Transverse colon (tissue), 4 donors: ENCODE measurements around the gene PLAGL2. TPM values are rescaled to one million over a fixed set of nuclear protein-coding genes. Genes with fewer than 3 reads are reported as not detected.

Experiments used
- DNase-seq: peaks from one replicate; pipeline ENCODE4 v3.0.0-alpha.2; 2019
- H3K27ac ChIP-seq, 4 donors: fragments of 200-600 bp; sonication (generic); 2 replicates each; pipeline ENCODE4 v1.5.1; 2016 to 2018; ENCODE audit warnings: inconsistent platforms in 4 of 4
- H3K27me3 ChIP-seq: fragments of 200-600 bp; sonication (generic); 2 replicates; pipeline ENCODE4 v1.5.1; 2017; ENCODE audit warnings: inconsistent platforms
- H3K36me3 ChIP-seq, 4 donors: fragments of 200-600 bp; sonication (generic); 2 replicates each; pipeline ENCODE4 v1.5.1; 2017 to 2019; ENCODE audit warnings: inconsistent platforms in 4 of 4
- H3K4me1 ChIP-seq, 4 donors: fragments of 200-600 bp; sonication (generic); 2 replicates each; pipeline ENCODE4 v1.5.1; 2017 to 2020; ENCODE audit warnings: inconsistent platforms in 4 of 4
- H3K4me3 ChIP-seq, 4 donors: fragments of 200-600 bp; sonication (generic); 1 replicate in 1 of 4; 2 replicates in 3 of 4; pipeline versions ENCODE4 v1.5.1 to v1.6.1; 2017 to 2019; ENCODE audit warnings: inconsistent platforms in 4 of 4
- H3K9me3 ChIP-seq, 2 donors: fragments of 200-600 bp; sonication (generic); 2 replicates each; pipeline ENCODE4 v1.5.1; 2017 to 2019; ENCODE audit warnings: inconsistent platforms in 2 of 2
- EP300 ChIP-seq: sonication (generic); formaldehyde crosslinking; IDR thresholded peaks from one replicate; pipeline ENCODE4 v1.6.1; 2017; ENCODE audit warnings: antibody characterized with exemption, low read depth
- POLR2A ChIP-seq: fragments of 450-650 bp; IDR thresholded peaks from one replicate; pipeline ENCODE4 v1.6.1; 2016; ENCODE audit warnings: antibody characterized with exemption, mild to moderate bottlenecking, moderate library complexity
- POLR2AphosphoS5 ChIP-seq, 3 donors: sonication (generic); formaldehyde crosslinking; IDR thresholded peaks; one replicate each; pipeline ENCODE4 v1.6.1; 2016; ENCODE audit warnings: antibody characterized with exemption in 3 of 3
- WGBS, 2 donors: methylation state at CpG; one replicate each; pipeline ENCODE4 v1.1.5; 2018; ENCODE audit warnings: low coverage in 1 of 2; 5-methylcytosine and 5-hydroxymethylcytosine counted together
- in situ Hi-C, 4 donors: fragments of 200-750 bp; cut with MboI; loops; one replicate each; pipeline versions ENCODE4 v1.15.0 to v1.15.1; 2017; ENCODE audit warnings: low sequenced_read_pairs in 3 of 4, low pct_ligation_motif_present in 1 of 4, low pct_unique_long_range_greater_than_20kb in 1 of 4
- intact Hi-C: fragments of 100-400 bp; cut with DNase I; formaldehyde crosslinking; loops from one replicate; pipeline ENCODE4 v1.15.1; 2023; ENCODE audit warnings: low total_unique reads
- total RNA-seq, 4 donors: library from RNA; depleted of rRNA; stranded (reverse); fragments of >200 nt; gene quantifications; one replicate each; pipeline ENCODE4 v1.1.0, GENCODE V29; 2016
- TF ChIP-seq, protein P1 (sequence below), 5 experiments: fragments of 200-600 bp in 3 of 5; fragments of 450-650 bp in 2 of 5; sonication (generic) in 3 of 5; IDR thresholded peaks; 1 replicate in 2 of 5; 2 replicates in 3 of 5; pipeline ENCODE4 v1.5.1; 2016 to 2017; ENCODE audit warnings: antibody characterized with exemption in 5 of 5, inconsistent platforms in 3 of 5, mild to moderate bottlenecking in 2 of 5, moderate library complexity in 1 of 5

Gene PLAGL2
- total RNA-seq, 4 donors from 2014 or later = 6.6 to 24.9 (median 11.8) TPM

DNA sequence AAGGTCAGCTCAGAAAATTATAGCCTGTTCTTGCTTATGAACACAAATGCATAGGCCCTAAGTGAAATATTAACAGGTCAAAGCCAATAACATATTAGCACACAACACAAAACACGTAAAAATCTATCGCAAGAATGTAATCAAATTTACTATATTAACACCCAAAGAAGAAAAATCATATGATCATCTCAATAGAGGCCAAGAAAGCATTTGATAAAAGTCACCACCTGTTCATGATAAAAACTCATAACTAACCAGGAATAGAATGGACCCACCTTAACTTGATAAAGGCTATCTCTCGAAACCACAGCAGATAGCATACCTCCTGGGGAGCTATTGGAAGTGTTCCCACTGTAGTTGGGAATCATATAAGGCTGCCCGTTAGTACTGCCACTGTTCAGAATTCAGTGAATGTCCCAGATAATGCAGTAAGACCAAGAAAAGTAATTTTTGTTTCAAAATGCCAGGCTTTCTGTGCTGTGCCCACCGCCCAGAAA lies 21.8 kb upstream of the PLAGL2 start:
- 59 to 61% methylated on average over 4 to 5 of the region's 5 CpGs for WGBS, 2 donors
- H3K27ac ChIP-seq = peak overlapping the region; percentile 78 to 90 (median 84)

DNA sequence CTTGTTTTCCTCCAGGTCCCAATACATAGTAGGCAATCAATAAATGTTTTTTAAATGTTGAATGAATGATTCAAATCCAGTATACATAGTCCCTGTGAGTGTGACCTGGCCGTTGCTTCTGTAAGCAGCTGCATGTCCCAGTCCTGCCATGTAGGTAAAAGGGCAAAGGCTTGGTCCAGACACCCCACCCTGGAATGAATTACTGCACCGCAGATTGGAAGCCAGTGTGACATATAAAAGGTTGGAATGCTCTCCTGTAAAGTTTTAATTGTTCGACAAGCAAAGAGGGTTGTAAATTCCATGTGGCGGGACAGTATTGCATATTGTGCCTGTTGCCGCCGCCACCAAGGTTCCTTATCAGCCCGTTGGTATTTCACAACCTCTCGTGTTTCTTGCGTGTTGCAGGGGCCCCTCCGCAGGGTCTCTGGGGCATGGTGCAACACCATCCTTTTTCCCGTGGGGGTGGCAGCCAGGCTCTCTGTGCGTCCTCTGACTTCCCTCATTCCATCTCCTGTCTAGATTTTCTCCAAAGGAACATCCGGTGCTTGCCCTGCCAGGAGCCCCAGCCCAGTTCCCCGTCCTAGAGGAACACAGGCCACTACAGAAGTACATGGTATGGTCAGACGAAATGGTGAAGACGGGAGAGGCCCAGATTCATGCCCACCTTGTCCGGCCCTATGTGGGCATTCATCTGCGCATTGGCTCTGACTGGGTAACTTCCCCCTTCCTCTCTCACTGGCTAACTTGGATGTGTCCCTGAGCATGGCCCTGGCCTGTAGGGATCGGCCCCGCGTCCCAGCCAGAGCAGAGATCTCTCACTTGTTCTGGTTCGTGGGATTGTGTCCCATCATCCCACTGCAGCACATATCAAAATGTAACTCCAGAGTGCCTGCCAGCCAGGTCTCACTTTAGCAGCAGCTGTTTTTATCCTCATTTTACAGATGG lies 20.5 kb upstream of the PLAGL2 start:
- peaks cover 2 to 55% (median 37%) of the 10 kb centered on the region in 4 donors for H3K4me1 ChIP-seq
- no peaks in the 10 kb centered on the region for H3K9me3 ChIP-seq
- WGBS, 2 donors = 55 to 63% methylated on average over 11 to 22 of the region's 22 CpGs
- DNase-seq = peak; percentile 88
- no peaks in the 10 kb centered on the region for H3K27me3 ChIP-seq
- intact Hi-C loops = no loop called here
- H3K36me3 ChIP-seq = peaks cover 0 to 19% (median 7%) of the 10 kb centered on the region in 4 donors
- H3K27ac ChIP-seq = peak overlapping the region; percentile 79 to 90 (median 89)
- TF ChIP-seq EP300 = peak; percentile 70
- peak; percentile 26 for TF ChIP-seq POLR2A
- TF ChIP-seq, protein P1, sequence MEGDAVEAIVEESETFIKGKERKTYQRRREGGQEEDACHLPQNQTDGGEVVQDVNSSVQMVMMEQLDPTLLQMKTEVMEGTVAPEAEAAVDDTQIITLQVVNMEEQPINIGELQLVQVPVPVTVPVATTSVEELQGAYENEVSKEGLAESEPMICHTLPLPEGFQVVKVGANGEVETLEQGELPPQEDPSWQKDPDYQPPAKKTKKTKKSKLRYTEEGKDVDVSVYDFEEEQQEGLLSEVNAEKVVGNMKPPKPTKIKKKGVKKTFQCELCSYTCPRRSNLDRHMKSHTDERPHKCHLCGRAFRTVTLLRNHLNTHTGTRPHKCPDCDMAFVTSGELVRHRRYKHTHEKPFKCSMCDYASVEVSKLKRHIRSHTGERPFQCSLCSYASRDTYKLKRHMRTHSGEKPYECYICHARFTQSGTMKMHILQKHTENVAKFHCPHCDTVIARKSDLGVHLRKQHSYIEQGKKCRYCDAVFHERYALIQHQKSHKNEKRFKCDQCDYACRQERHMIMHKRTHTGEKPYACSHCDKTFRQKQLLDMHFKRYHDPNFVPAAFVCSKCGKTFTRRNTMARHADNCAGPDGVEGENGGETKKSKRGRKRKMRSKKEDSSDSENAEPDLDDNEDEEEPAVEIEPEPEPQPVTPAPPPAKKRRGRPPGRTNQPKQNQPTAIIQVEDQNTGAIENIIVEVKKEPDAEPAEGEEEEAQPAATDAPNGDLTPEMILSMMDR (IDR thresholded peaks at IDR 0.05) = no peak
- TF ChIP-seq POLR2AphosphoS5 (IDR thresholded peaks at IDR 0.05) = peak in 2 of 3 donors; percentile 52 to 74
- H3K4me3 ChIP-seq = no peak overlapping the region
- in situ Hi-C loops = no loop called here

More for the DNA sequence above, 21.8 kb upstream of the PLAGL2 start:
- Histone ChIP-seq H3K9me3 (no peaks in the 10 kb centered on the region), H3K4me3 (no peak overlapping the region), H3K4me1 (peaks cover 2 to 50% (median 35%) of the 10 kb centered on the region in 4 donors), H3K36me3 (peaks cover 0 to 23% (median 8%) of the 10 kb centered on the region in 4 donors), H3K27me3 (no peaks in the 10 kb centered on the region)
- DNase-seq = no peak
- TF ChIP-seq, protein P1 (IDR thresholded peaks at IDR 0.05) = no peak
- no peak for TF ChIP-seq POLR2A
- no peak for TF ChIP-seq POLR2AphosphoS5 (IDR thresholded peaks at IDR 0.05)
- TF ChIP-seq EP300 = no peak
- intact Hi-C loops (no loop called here), in situ Hi-C loops (no loop called here)

DNA sequence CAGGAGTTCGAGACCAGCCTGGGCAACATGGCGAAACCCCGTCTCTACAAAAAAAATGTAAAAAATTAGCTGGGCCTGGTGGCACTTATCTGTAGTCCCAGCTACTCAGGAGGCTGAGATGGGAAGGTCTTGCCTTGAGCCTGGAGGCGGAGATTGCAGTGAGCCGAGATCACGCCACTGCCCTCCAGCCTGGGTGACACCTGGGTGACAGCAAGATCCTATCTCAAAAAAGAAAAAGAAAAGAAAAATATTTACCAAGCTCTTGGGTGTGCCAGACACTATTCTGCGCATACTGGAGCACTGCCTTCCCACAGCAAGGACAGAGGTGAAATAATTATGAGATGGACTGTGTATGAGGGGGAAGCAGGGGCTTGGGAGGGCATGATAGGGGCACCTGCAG lies 19.8 kb upstream of the PLAGL2 start:
- peak overlapping the region; percentile 79 to 90 (median 89) for H3K27ac ChIP-seq
- H3K9me3 ChIP-seq = no peaks in the 10 kb centered on the region
- no peak overlapping the region for H3K4me3 ChIP-seq
- DNase-seq = peak; percentile 64
- intact Hi-C loops = no loop called here
- TF ChIP-seq POLR2AphosphoS5 (IDR thresholded peaks at IDR 0.05) = no peak
- TF ChIP-seq POLR2A = peak; percentile 3
- TF ChIP-seq, protein P1 (IDR thresholded peaks at IDR 0.05) = no peak
- TF ChIP-seq EP300 = no peak
- H3K36me3 ChIP-seq = peaks cover 0 to 16% (median 5%) of the 10 kb centered on the region in 4 donors
- in situ Hi-C loops = no loop called here
- no peaks in the 10 kb centered on the region for H3K27me3 ChIP-seq
- 59 to 65% methylated on average over 5 to 7 of the region's 7 CpGs for WGBS, 2 donors
- peaks cover 2 to 54% (median 37%) of the 10 kb centered on the region in 4 donors for H3K4me1 ChIP-seq

DNA sequence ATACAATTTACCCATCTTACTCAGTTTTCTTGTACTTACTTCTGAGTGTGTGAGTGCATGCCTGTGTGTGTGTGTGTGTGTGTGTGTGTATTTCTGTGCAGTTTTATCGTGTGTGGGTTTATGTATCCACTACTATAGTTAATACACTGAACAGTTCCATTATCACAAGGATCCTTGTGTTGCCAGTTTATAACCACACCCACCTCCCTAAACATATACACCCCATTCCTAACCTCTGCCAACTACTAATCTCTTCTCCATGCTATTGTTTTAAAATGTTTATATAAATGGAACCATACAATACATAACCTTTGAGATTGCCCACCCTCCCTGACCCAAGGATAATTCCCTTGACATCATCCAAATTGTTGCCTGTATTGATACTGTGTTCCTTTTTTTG lies 18.8 kb upstream of the PLAGL2 start:
- H3K27me3 ChIP-seq = no peaks in the 10 kb centered on the region
- peaks cover 0 to 15% (median 5%) of the 10 kb centered on the region in 4 donors for H3K36me3 ChIP-seq
- TF ChIP-seq POLR2AphosphoS5 (IDR thresholded peaks at IDR 0.05) = peak in 1 of 3 donors; percentile 34
- TF ChIP-seq EP300 = no peak
- TF ChIP-seq, protein P1 (IDR thresholded peaks at IDR 0.05) = no peak
- no peak for TF ChIP-seq POLR2A
- in situ Hi-C loops (no loop called here), intact Hi-C loops (no loop called here)
- peak overlapping the region; percentile 79 to 90 (median 89) for H3K27ac ChIP-seq
- no peak overlapping the region for H3K4me3 ChIP-seq
- no peaks in the 10 kb centered on the region for H3K9me3 ChIP-seq
- H3K4me1 ChIP-seq = peaks cover 2 to 50% (median 37%) of the 10 kb centered on the region in 4 donors
- no peak for DNase-seq
- 57 to 60% methylated on average over 1 of the region's 1 CpG for WGBS, 2 donors
